Chondrocyte (in vitro differentiated cells): ENCODE measurements around the gene GALNT9. TPM values are rescaled to one million over a fixed set of nuclear protein-coding genes. Genes with fewer than 3 reads are reported as not detected.

Source experiments
- DNase-seq: peaks from one replicate; pipeline ENCODE4 v3.0.0; 2021; ENCODE audit warnings: mixed read lengths, low spot score
- H3K27ac Mint-ChIP-seq: one replicate; pipeline ENCODE4 v1.8.0; 2021; ENCODE audit warnings: mild to moderate bottlenecking, moderate library complexity, mixed read lengths; ENCODE audit not compliant: unreplicated experiment
- H3K27me3 Mint-ChIP-seq: 2 replicates; pipeline ENCODE4 v1.8.0; 2021; ENCODE audit warnings: low read depth, mixed read lengths
- H3K36me3 Mint-ChIP-seq: 2 replicates; pipeline ENCODE4 v1.8.0; 2021; ENCODE audit warnings: low read depth, mixed read lengths
- H3K4me1 Mint-ChIP-seq: 2 replicates; pipeline ENCODE4 v1.8.0; 2021; ENCODE audit warnings: low read depth, mild to moderate bottlenecking, mixed read lengths
- H3K4me3 Mint-ChIP-seq: one replicate; pipeline ENCODE4 v1.8.0; 2021; ENCODE audit warnings: mild to moderate bottlenecking, moderate library complexity, mixed read lengths; ENCODE audit not compliant: unreplicated experiment
- H3K9me3 Mint-ChIP-seq: 2 replicates; pipeline ENCODE4 v1.8.0; 2021; ENCODE audit warnings: low read depth, mixed read lengths
- CTCF ChIP-seq: fragments of 200-600 bp; sonication (generic); IDR thresholded peaks from 2 replicates; pipeline ENCODE4 v1.5.0; 2021; ENCODE audit warnings: antibody characterized with exemption, mild to moderate bottlenecking, moderate library complexity
- total RNA-seq: library from RNA; stranded (reverse); gene quantifications from 3 replicates; pipeline ENCODE4 v1.2.1, GENCODE V29; 2021

Gene GALNT9
- total RNA-seq, 1 donor from 2014 or later: not detected

GRCh38 chr12:132354211-132354981 is 25.0 kb upstream of the GALNT9 start:
- Mint-ChIP-seq H3K36me3 (no peaks in the 10 kb centered on the region), H3K27ac (no peak overlapping the region), H3K4me1 (peaks cover 6% of the 10 kb centered on the region), H3K27me3 (peaks cover 11% of the 10 kb centered on the region), H3K4me3 (no peak overlapping the region), H3K9me3 (no peaks in the 10 kb centered on the region)
- peak; percentile 72 for DNase-seq
- no peak for TF ChIP-seq CTCF

- Mint-ChIP-seq H3K36me3 (no peaks in the 10 kb centered on the region), H3K9me3 (no peaks in the 10 kb centered on the region), H3K4me1 (peaks cover 6% of the 10 kb centered on the region), H3K27me3 (peaks cover 11% of the 10 kb centered on the region), H3K4me3 (no peak overlapping the region), H3K27ac (no peak overlapping the region)
- no peak for TF ChIP-seq CTCF
- no peak for DNase-seq
Measured at GRCh38 chr12:132353811-132354210, 24.4 kb upstream of the GALNT9 start.

- no peak overlapping the region for H3K4me3 Mint-ChIP-seq
- peaks cover 6% of the 10 kb centered on the region for H3K4me1 Mint-ChIP-seq
- no peaks in the 10 kb centered on the region for H3K36me3 Mint-ChIP-seq
- no peak for TF ChIP-seq CTCF
- DNase-seq: peak; percentile 84
- peaks cover 17% of the 10 kb centered on the region for H3K27me3 Mint-ChIP-seq
- H3K27ac Mint-ChIP-seq: no peak overlapping the region
- no peaks in the 10 kb centered on the region for H3K9me3 Mint-ChIP-seq
Measured at GRCh38 chr12:132352896-132353800, 23.8 kb upstream of the GALNT9 start.

DNA sequence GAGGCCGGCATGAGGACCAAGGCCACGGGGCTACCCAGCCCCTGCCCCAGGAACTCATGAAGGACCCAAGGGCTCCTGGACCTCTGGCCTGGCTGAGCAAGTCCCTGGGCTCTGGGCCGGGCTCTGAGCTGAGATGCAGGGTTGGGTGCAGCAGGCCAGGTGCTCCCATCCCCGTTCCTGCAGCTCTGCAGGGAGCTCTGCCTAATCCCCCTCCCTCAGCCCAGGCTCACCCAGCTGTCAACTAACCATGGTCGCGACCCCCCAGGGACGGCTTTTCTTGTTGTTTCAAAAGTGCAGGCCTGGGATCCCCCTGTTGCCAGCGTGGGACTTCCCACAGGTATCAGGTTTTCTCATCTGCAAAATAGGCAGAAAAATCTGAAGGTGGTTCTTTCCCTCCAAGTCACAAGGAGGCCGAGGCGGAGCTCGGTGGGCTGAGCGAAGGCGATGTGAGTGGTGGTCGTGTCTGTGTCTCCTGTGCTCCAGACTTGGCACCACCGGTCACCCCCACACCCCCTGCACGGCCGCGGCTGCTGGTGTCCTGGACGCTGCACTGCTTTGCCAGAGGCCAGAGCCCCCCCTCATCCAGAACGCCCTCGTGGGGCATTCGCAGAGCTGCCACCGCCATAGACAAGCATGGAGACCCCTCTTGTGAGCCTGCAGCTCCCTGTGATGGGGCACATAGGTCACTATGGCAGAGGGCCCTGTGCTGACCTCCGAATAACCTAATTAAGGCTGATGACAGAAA is 22.5 kb upstream of the GALNT9 start:
- peak; percentile 79 for DNase-seq
- Mint-ChIP-seq H3K36me3 (no peaks in the 10 kb centered on the region), H3K9me3 (no peaks in the 10 kb centered on the region), H3K27me3 (peaks cover 18% of the 10 kb centered on the region), H3K27ac (no peak overlapping the region), H3K4me1 (peaks cover 5% of the 10 kb centered on the region), H3K4me3 (no peak overlapping the region)
- no peak for TF ChIP-seq CTCF
